Measurements from ENCODE around the gene SEPTIN8.
A peak's percentile ranks its signal among the peaks of the same experiment; 100 is the strongest.

Gene SEPTIN8, protein sequence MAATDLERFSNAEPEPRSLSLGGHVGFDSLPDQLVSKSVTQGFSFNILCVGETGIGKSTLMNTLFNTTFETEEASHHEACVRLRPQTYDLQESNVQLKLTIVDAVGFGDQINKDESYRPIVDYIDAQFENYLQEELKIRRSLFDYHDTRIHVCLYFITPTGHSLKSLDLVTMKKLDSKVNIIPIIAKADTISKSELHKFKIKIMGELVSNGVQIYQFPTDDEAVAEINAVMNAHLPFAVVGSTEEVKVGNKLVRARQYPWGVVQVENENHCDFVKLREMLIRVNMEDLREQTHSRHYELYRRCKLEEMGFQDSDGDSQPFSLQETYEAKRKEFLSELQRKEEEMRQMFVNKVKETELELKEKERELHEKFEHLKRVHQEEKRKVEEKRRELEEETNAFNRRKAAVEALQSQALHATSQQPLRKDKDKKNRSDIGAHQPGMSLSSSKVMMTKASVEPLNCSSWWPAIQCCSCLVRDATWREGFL

DNA sequence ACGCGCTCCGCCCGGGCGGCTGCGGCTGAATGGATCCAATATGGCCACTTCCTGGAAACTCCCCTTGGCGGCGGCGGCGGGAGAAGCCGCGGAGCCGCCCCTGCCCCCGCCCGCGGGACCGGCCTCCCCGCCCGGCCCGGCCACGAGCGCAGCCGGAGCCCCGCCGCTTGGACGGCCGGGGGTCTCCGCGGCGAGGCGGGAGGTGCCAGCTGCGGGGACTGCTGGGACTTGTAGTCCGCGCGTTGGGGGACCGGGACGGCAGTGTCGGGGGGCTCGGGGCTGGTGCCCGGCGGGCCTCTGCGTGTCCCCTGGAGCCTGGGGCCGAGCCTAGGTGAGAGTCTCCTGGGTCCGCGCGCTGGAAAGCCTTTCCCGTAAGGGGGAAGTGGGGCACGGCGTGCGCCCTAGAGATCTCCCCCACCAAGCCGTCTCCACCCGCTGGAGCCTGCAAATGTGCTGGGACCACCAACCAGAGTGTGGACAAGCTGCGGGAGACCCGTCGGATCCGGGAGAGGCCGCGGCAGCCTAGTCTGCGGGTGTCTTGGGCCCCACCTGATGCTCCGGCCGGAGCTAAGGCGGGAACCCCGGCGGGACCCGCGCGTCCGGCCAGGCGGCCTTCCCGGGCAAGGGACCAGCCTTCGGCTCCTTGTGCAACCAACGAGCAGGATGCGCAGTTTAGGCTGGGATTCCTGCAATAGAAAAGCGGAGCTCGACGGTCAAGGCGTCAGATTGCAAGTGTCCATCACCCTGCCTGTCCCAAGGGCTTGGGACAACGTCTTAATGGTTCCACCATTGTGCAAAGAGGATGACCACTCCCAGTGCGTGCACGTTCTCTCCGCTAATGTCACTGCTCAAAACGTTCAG is at the start of gene SEPTIN8:
Gene SEPTIN8 (minus strand): TSS at position 31 of the 861 bp plus-strand sequence. CDS start 102 bp downstream, outside the sequence.
- no peak for DNase-seq (ENCODE audit: low read depth)

DNA sequence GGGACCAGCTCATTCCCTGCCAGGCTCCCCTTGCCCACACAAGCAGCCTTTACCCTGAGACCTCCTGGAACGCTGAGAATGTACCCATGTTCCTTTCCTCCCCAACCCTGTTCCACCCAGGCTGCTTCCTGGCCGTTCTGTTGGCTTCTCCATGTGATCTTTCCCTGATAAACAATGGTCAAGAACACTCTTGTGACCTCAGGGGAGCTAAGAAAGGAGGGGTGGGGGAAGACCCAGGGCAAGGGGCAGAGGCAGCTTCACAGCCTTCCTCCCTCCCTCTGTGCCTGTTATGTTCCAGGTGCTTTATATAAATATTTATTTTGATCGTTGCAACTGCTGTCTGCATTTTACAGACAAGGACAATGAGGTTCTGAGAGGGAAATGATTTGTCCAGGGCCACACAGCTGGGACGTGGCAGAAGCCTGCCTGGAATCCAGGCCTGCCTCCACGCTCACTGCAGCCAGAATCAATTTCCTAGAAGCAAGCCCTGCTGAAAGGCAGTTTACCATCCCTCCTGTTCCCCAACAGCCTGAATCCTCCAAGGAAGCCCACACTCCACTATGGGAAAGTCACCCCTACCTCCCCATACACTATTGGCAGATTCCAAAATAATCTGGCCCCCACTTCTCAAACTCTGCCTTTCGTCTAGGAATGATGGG is 49.5 kb upstream of the SEPTIN8 start:
- no peak for DNase-seq (ENCODE audit: low read depth)

DNA sequence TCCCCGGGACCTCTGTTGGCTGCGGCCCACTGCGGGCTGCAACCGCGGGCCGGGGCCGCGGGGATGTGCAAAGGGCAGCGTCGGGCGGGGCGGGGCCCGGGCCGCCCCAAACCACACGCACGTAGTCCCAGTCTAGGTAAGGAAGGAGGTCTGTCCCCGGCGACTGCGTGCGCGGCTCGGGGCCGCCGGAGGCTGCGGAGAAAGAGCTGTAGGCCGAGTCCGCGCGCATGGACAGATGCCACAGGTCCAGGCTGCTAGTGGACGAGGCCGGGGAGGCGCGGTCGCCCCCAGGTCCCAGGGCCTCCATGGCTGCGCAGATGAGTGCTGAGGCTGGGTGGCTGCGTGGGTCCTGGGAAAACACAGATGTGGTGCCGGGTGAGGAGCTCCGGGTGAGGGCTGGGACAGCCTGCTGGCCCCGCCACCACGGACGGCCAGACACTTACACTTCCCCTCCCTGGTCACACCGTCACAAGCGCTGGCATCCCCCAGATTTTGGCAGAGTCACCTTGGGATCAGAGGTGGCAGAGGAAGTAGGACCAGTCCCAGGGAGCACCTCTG is 48.9 kb upstream of the SEPTIN8 start:
- DNase-seq (ENCODE audit: low read depth) = no peak

DNA sequence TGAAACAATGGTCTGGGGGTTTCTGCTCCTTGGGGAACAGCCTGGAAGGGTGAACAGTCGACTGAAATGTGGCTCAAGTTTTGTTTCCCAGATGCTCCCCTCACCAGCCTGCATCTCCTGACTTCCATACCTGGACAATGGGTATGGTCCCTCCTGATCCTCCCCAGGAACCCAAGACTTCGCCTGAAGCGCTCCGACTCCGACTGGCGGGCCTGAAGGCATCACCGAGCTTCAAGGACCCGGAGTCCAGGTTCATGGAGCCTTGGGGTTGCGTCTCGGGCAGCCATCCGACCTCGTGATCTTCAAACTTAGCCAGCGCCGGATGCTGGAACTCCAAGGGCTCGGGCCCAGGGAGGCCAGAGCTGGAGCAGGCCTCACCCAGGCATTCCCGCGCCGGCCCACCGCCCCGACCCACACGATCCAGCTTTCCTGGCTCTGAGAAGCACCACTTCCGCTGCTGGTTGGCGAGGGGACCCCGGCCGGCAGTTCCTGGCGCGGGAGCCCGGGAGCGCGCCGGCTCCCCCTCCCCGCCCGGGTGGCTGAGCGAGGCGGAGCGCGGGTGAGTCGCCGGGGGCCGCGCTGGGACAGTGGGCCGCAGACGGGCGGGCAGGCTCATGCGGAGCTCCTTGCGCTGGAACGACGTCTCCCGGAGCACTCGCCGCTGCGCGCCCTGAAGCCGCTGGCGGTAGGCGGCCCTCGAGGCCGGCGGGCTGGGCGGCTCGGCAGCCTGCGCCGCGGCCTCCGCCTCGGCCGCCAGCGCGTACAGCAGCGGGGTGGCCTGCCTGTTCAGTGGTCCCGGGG is 48.2 kb upstream of the SEPTIN8 start:
- no peak for DNase-seq (ENCODE audit: low read depth)

DNA sequence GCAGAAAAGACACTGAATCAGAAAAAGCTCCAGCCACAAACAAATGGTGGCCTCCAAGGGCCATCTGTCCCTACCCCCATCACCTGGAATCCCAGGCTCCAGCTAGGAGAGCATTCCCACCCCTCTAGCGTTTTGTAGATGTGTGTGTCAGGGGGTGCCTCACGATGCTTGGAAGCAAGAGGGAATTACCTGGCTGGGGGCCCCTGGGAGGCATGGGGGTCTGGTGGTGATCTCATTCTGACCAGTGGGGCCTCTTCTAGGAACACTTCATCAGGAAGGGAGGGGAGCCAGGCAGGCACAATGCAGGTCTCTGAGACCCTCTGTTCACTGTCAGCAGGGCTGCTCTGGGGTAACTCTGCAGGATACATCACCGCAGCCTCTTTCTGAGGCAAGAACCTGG is 47.4 kb upstream of the SEPTIN8 start:
- no peak for DNase-seq (ENCODE audit: low read depth)

DNA sequence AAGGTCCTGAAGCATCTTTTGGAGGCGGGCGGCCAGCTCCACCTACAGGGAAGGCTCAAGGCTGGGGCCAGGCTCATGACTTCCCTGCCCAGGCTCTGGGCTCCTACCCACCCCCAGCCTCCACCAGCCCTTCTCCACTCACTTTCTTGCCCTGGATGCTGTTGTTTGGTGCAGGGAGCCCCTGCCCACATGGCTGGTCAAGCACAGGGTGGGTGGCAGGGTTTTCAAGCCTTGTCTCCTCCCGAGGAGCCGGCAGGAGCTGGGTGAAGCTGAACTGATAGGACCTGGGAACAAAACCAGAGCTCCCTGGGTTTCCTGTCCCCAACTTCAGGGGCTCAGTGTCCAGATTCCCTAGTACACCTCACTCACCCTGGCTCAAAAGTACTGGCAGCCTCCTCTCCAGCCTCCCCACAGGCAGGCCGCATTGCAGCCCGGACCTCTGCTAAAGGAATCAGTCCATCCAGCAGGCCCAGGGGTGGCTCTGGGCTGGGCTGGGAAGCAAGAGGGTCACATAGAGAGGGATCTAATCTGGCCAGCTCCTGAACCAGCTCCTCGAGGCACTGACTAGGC is 46.5 kb upstream of the SEPTIN8 start:
- no peak for DNase-seq (ENCODE audit: low read depth)

DNA sequence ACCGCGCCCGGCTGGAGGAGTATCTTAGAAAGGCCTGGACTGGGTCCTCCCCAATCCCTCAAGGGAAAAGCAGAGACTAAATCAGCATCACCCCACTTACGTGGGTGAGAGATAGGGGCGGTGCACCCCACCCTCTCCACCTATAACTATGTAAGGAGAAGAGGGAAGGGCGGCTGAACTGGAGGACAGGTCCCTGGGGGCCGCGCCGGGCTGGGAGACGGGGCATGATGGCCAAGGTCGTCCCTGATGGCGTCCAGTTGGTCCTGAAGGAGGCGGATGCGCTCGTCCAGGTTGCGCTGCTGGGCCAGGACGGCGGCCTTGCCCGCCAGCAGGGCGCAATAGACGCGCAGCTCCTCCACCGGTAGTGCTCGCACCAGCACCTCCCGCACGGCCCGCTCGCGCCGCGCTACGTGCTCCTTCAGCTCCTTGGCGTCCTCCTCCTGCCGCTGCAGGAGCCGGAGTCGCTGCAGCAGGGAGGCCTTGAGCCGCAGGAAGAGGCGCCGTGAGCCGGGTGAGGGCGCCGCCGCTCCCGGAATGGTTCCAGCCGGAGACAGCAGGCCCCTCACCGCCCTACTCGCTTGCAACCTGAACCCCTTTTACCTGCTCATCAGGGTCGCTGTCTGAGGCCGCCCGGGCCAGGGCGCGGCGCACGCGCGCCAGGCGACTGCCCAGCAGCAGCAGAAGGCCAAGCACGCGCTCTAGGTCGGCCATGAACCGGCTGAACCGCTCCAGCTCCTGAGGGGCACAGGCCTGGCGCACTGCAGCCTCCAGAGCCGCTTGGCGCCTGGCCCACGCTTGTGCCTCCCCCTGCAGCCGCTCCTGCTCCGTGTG is 45.8 kb upstream of the SEPTIN8 start:
- DNase-seq (ENCODE audit: low read depth) = no peak

DNA sequence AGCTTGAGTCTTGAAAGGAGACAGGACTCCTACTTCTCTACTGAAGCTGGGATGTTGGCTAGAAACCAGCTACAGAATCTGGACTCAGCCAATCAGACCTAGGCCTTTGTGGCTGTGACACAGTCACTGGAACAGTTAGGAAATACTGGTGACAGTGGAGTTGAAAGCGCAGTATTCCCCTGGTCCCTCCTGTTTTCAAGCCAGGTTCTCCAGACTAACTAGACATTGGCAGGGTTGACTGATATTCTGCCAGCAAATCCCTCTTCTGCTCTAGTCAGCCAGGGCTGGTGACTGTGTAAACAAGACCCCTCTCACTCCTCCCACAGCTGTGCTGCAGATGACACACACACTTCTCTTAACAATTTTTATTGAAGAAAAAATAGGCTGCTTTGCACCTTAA is 44.8 kb upstream of the SEPTIN8 start:
- DNase-seq (ENCODE audit: low read depth) = no peak

DNA sequence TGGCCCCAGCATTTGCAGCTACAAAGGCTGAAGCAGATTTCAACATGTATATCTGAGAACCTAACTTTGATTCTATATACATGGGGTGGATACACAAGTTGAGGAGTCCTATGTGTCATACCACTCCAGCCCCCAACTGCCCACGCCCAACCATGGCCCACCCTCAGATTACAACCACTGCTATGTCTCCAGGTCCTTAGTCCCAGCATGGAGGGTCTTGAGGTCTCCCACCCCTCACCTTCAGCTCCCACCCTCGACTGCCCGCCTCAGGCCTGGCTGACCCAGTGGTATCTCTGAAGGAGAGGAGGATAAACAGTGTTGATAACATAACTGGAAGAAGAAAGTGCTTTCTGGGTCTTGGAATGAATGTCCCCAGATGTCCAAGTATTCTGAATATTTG is 44.3 kb upstream of the SEPTIN8 start:
- DNase-seq (ENCODE audit: low read depth) = no peak

DNA sequence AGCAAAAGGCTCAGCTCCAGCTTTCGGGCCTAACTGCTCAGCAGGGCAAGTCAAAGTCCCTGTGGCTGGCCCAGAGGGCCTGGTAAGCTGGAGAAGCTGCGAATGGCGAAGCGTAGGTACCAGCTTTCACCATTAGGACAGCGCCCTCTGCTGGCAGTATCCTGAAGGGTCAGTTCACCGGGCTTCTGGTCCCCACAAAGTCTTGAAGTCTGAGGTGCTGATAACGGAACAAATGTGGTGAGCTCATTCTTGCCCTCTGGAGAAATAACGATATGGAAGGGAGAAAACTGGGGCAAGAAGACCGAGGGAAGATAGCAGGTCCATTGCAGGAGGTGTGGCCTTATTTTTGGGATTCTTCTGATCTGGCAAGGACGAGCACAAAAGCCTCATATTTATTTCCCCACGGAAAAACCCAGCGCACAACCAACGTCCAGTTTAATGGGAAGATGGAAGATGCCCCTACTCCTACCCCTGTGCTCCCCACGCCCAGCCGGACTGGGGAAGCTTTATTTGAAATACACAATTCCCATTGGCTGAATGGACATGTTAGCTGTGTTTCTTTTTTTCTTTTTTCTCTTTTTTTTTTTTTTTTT is 43.2 kb upstream of the SEPTIN8 start:
- DNase-seq (ENCODE audit: low read depth) = peak; percentile 62

DNA sequence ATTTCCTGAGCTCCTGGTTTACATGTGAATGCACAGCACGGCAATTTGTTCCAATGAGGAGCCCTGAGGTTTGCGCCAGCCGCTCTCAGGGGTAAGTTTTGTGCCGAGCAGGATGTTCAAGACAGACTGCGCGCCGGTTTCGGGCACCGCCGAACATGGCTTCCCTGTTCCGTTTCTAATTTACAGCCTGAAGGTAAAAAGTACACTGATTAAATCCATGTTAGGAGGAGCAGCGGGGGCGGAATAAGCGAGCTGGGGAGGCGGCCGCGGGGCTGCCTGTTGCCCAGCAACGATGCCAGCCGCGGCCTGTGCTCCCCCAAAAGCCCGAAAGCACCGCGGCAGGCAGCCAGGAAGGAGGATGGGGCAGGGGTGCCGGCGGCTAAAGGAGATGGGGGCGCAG is 42.4 kb upstream of the SEPTIN8 start:
- DNase-seq (ENCODE audit: low read depth) = no peak

DNA sequence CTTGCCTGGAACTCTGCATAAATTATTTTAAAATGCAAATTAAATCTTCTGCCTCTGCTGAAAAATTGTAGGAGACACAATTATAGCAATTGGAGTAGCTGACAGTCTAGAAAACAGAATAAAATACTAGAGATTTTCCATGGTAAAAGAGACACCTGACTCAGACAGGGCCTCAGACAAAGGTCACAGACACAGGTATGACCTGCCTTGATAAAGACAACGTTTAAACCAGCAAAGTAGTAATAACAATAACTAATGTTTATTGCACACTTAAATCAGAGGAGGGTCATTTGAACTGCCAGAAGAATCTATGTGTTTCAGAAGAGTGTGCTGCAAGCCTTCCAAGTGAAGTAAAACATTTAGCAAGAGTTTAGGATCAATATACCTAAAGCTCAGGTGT is 40.0 kb upstream of the SEPTIN8 start:
- no peak for DNase-seq (ENCODE audit: low read depth)

DNA sequence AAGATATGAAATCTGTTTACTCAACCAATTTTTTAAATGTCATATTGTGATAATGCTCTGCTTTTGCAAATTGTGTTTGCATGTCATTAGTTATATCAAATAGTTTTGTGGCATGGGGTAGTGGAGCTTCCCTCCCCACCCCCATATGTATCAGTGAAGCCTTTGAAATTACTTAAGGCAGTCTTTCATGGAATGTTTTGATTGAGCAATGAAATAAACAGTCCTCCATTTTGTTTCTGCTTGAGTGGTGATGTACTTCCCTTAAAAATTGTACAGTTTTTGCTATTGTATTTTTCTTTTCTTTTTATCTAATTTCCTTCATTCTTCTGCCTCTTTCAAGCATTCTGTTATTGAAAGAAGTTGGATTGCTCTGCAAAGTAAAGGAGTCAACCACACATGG is 39.5 kb upstream of the SEPTIN8 start:
- DNase-seq (ENCODE audit: low read depth) = no peak

DNA sequence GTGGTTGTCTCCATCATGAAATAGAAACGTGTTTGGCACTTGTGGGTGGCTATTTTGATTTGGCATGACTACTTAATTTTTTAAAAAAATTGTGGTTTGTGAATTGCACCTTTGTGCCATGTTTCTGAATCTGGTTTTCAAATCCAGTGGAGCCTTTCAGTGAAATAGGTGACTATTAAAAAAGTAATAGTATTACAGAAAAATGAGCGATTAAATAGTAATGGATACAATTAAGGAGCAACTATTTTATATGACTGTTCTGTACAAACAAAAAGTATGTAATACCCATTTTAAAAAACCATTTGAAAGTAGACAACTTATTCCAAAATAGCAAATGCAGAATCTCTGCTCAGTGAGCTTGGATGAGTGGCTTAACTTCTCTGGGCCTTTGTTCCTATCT is 39.0 kb upstream of the SEPTIN8 start:
- no peak for DNase-seq (ENCODE audit: low read depth)

DNA sequence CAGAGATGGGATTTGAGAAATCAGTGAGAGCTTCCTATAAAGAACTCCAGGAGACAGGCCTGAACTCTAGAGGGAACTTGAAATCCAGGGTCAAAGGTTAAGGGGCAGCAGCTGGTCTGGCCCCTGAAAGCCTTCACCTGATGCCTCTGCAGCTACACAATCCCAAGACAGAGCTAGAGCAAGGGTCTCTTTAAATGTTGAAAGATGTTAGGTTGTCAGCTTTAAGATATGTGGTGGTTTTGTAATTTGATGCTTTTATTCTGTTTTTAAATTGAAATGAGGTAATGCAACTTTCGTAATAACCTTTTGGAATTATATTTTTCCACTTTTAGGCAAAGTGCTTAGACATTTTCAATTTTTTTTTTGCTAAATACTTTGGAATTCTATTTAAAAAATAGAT is 38.4 kb upstream of the SEPTIN8 start:
- DNase-seq (ENCODE audit: low read depth) = no peak

DNA sequence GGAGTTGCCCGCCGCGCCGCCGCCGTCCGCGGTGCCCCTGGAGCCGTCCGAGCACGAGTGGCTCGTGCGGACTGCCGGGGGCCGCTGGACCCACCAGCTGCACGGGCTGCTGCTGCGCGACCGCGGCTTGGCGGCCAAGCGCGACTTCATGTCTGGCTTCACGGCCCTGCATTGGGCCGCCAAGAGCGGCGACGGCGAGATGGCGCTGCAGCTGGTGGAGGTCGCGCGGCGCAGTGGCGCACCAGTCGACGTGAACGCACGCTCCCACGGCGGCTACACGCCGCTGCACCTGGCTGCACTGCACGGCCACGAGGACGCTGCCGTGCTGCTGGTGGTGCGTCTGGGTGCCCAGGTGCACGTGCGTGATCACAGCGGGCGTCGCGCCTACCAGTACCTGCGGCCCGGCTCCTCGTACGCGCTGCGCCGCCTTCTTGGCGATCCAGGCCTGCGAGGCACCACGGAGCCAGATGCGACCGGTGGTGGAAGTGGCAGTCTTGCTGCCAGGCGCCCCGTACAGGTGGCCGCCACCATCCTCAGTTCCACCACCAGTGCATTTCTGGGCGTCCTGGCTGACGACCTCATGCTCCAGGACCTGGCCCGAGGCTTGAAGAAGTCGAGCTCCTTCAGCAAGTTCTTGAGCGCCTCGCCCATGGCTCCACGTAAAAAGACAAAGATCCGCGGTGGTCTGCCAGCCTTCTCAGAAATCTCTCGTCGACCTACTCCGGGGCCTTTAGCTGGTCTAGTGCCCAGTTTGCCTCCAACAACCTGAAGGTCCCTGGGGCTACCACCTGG is 37.7 kb upstream of the SEPTIN8 start:
- no peak for DNase-seq (ENCODE audit: low read depth)

DNA sequence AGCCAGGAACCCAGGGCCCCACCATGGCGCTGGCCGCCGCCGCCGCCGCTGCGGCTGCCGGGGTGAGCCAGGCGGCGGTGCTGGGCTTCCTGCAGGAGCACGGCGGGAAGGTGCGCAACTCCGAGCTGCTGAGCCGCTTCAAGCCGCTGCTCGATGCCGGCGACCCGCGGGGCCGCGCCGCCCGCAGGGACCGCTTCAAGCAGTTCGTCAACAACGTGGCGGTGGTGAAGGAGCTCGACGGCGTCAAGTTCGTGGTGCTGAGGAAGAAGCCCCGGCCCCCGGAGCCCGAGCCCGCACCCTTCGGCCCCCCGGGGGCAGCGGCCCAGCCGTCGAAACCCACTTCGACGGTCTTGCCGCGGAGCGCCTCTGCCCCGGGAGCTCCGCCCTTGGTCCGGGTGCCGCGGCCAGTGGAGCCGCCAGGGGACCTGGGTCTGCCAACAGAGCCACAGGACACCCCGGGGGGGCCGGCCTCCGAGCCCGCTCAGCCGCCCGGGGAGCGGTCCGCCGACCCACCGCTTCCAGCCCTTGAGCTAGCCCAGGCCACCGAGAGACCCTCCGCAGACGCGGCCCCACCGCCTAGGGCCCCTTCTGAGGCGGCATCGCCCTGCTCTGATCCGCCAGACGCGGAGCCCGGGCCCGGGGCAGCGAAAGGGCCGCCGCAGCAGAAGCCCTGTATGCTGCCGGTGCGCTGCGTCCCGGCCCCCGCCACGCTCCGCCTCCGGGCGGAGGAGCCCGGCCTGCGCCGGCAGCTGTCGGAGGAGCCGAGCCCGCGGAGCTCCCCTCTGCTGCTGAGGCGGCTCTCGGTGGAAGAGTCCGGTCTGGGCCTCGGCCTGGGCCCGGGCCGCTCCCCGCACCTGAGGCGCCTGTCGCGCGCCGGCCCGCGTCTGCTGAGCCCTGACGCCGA is 36.8 kb upstream of the SEPTIN8 start:
- no peak for DNase-seq (ENCODE audit: low read depth)

Measured in non-pigmented ciliary epithelial cell (primary cell).